Spinal cord (tissue), 10 donors: ENCODE results near the gene ZDHHC21. TPM values are rescaled to one million over a fixed set of nuclear protein-coding genes. Genes with fewer than 3 reads are reported as not detected.
"Not testable (repeated sequence)": the region's sequence is repeated elsewhere in the genome, so short reads cannot be mapped to it uniquely, and the experiment has no call there.

Source experiments
- DNase-seq, 6 donors: peaks; one replicate each; pipeline versions ENCODE4 v3.0.0 to v3.0.0-alpha.2; 2013 to 2015; ENCODE audit warnings: low spot score in 6 of 6, low read depth in 4 of 6
- H3K27ac ChIP-seq: one replicate; pipeline ENCODE4 v1.5.1; 2013; ENCODE audit warnings: low read depth, low read length, control low read depth
- H3K27me3 ChIP-seq: one replicate; pipeline ENCODE4 v1.6.1; 2013; ENCODE audit warnings: low read length; ENCODE audit not compliant: control insufficient read depth, insufficient read depth
- H3K36me3 ChIP-seq: one replicate; pipeline ENCODE4 v1.6.1; 2013; ENCODE audit warnings: low read length; ENCODE audit not compliant: control insufficient read depth, insufficient read depth
- H3K4me1 ChIP-seq: one replicate; pipeline ENCODE4 v1.6.1; 2013; ENCODE audit warnings: low read length; ENCODE audit not compliant: control insufficient read depth, insufficient read depth
- H3K4me3 ChIP-seq: one replicate; pipeline ENCODE4 v1.5.1; 2013; ENCODE audit warnings: low read depth, low read length, control low read depth
- H3K9me3 ChIP-seq: one replicate; pipeline ENCODE4 v1.6.1; 2013; ENCODE audit warnings: low read length; ENCODE audit not compliant: control insufficient read depth, insufficient read depth
- WGBS: methylation state at CpG from one replicate; pipeline ENCODE4 v1.1.5; 2013; ENCODE audit warnings: missing lambda C conversion rate; ENCODE audit not compliant: insufficient coverage; 5-methylcytosine and 5-hydroxymethylcytosine counted together
- polyA plus RNA-seq, 2 donors: library from polyadenylated mRNA; unstranded; fragments of 120-200 nt; gene quantifications; one replicate each; pipeline ENCODE4 v1.2.1, GENCODE V29; 2013; ENCODE audit not compliant: insufficient read length in 2 of 2
- total RNA-seq, 2 donors: library from RNA; depleted of rRNA in 1 of 2; stranded (reverse); fragments of 120-200 nt in 1 of 2; fragments of >200 nt in 1 of 2; gene quantifications; one replicate each; pipeline versions ENCODE4 v1.2.3 to v1.2.4, GENCODE V29; 2013 to 2014
- donor health status: healthy.

ZDHHC21 gene
- total and polyA plus RNA-seq, 4 donors, result 14.5 to 61.0 (median 17.6) TPM

DNA sequence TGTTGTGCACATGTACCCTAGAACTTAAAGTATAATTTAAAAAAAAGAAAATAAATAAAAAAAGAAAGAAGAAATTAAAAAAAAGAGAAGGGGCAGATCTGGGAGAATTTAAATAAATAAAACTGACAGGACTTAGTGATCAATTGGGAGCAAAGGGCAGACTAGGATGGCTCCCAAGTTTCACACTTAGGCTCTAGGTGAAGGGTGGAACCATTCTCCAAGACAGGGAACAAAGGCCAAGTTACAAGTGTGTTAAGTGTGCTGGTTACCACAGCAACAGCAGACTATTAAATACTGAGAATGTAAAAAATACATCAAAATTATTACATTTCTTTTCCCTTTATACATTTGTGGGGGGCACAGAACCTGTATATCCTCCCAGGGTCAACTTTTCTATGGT is 7.1 kb downstream of the ZDHHC21 start:
- Histone ChIP-seq H3K4me1 (no peaks in the 10 kb centered on the region), H3K9me3 (no peaks in the 10 kb centered on the region), H3K27ac (no peak overlapping the region), H3K36me3 (peaks cover 17% of the 10 kb centered on the region), H3K27me3 (no peaks in the 10 kb centered on the region), H3K4me3 (no peak overlapping the region)
- no peak for DNase-seq

DNA sequence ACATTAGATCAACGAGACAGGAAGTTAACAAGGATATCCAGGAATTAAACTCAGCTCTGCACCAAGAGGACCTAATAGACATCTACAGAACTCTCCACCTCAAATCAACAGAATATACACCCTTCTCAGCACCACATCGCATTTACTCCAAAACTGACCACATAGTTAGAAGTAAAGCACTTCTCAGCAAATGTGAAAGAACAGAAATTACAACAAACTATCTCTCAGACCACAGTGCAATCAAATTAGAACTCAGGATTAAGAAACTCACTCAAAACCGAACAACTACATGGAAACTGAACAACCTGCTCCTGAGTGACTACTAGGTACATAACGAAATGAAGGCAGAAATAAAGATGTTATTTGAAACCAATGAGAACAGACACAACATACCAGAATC is 10.6 kb downstream of the ZDHHC21 start:
- not testable (repeated sequence) for H3K27me3 ChIP-seq, H3K4me1 ChIP-seq, H3K27ac ChIP-seq, DNase-seq, H3K4me3 ChIP-seq, H3K36me3 ChIP-seq, H3K9me3 ChIP-seq
- WGBS, result 75% methylated on average over 1 of the region's 4 CpGs

- 94% methylated on average over 2 of the region's 3 CpGs for WGBS
- Histone ChIP-seq H3K4me1 (no peaks in the 10 kb centered on the region), H3K36me3 (no peaks in the 10 kb centered on the region), H3K4me3 (no peak overlapping the region), H3K27ac (no peak overlapping the region), H3K9me3 (no peaks in the 10 kb centered on the region), H3K27me3 (no peaks in the 10 kb centered on the region)
- DNase-seq, result no peak
These were observed 14.5 kb downstream of the ZDHHC21 start for GRCh38 chr9:14678776-14679175.

DNA sequence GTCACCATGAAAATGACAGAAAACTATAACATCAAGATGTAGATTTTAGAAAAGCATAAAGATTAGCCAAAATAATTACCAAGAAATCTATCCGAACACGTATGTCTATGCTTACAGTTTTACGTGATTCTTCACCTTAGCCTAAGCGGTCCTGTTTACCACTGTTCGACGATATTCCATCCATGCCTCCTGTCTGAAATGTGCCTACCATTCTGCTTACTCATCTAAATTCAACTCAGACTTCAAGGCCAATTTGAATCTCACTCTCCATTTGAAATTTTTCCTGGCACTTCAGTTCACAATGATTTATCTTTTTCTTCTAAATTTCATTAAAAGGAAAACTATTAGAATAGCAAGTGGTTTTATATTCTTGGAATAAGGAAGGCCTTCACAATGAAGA is 15.4 kb downstream of the ZDHHC21 start:
- Histone ChIP-seq H3K4me1 (no peaks in the 10 kb centered on the region), H3K27ac (no peak overlapping the region), H3K27me3 (no peaks in the 10 kb centered on the region), H3K4me3 (no peak overlapping the region), H3K9me3 (no peaks in the 10 kb centered on the region), H3K36me3 (no peaks in the 10 kb centered on the region)
- WGBS, result 94% methylated on average over 6 of the region's 6 CpGs
- DNase-seq, result no peak

GRCh38 chr9:14677396-14677795 is 15.8 kb downstream of the ZDHHC21 start:
- no peak for DNase-seq
- H3K36me3 ChIP-seq, result peaks cover under 1% of the 10 kb centered on the region
- H3K4me1 ChIP-seq, result no peaks in the 10 kb centered on the region
- 100% methylated on average over 1 of the region's 2 CpGs for WGBS
- no peak overlapping the region for H3K4me3 ChIP-seq
- no peaks in the 10 kb centered on the region for H3K9me3 ChIP-seq
- no peaks in the 10 kb centered on the region for H3K27me3 ChIP-seq
- no peak overlapping the region for H3K27ac ChIP-seq

GRCh38 chr9:14674630-14675029 is 18.6 kb downstream of the ZDHHC21 start:
- WGBS, result no CpG with 5 or more reads among the region's 3 CpGs
- Histone ChIP-seq H3K9me3 (no peaks in the 10 kb centered on the region), H3K27ac (no peak overlapping the region), H3K27me3 (no peaks in the 10 kb centered on the region), H3K36me3 (peaks cover 2% of the 10 kb centered on the region), H3K4me1 (no peaks in the 10 kb centered on the region), H3K4me3 (no peak overlapping the region)
- DNase-seq, result no peak

DNA sequence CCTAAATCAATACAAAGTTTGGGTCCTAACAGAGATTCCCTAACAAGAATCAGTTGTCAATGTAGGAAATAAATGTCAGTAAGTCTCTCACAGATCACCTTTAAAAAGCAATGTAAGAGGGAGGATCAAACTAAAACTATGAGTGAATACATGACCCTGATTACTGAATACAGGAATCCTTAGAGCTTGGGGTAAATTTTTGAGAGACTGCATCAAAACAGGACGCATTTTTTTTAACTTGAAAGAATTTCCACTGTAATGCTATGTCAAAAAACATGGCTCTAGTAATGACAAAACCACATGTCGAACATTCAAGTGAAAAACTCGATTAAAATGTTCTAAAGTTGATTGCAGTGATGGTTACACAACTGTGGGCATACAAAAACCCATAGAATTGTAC is 21.9 kb downstream of the ZDHHC21 start:
- Histone ChIP-seq H3K4me1 (no peaks in the 10 kb centered on the region), H3K27me3 (no peaks in the 10 kb centered on the region), H3K9me3 (no peaks in the 10 kb centered on the region), H3K27ac (no peak overlapping the region), H3K4me3 (no peak overlapping the region), H3K36me3 (peaks cover 2% of the 10 kb centered on the region)
- no CpG with 5 or more reads among the region's 3 CpGs for WGBS
- no peak for DNase-seq

GRCh38 chr9:14670718-14671117 is 22.5 kb downstream of the ZDHHC21 start:
- no CpG with 5 or more reads among the region's 1 CpG for WGBS

DNA sequence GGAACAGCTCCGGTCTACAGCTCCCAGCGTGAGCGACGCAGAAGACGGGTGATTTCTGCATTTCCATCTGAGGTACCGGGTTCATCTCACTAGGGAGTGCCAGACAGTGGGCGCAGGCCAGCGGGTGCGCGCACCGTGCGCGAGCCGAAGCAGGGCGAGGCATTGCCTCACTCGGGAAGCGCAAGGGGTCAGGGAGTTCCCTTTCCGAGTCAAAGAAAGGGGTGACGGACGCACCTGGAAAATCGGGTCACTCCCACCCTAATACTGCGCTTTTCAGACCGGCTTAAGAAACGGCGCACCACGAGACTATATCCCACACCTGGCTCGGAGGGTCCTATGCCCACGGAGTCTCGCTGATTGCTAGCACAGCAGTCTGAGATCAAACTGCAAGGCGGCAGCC is 29.2 kb downstream of the ZDHHC21 start:
- not testable (repeated sequence) for H3K36me3 ChIP-seq, H3K27ac ChIP-seq, H3K27me3 ChIP-seq, DNase-seq, H3K4me1 ChIP-seq, H3K9me3 ChIP-seq, H3K4me3 ChIP-seq
- WGBS, result 98% methylated on average over 8 of the region's 30 CpGs

More at GRCh38 chr9:14670718-14671117, 22.5 kb downstream of the ZDHHC21 start:
- H3K27me3 ChIP-seq, result no peaks in the 10 kb centered on the region
- no peak overlapping the region for H3K4me3 ChIP-seq
- H3K27ac ChIP-seq, result no peak overlapping the region
- peaks cover 2% of the 10 kb centered on the region for H3K36me3 ChIP-seq
- no peaks in the 10 kb centered on the region for H3K4me1 ChIP-seq
- no peak for DNase-seq
- H3K9me3 ChIP-seq, result no peaks in the 10 kb centered on the region

DNA sequence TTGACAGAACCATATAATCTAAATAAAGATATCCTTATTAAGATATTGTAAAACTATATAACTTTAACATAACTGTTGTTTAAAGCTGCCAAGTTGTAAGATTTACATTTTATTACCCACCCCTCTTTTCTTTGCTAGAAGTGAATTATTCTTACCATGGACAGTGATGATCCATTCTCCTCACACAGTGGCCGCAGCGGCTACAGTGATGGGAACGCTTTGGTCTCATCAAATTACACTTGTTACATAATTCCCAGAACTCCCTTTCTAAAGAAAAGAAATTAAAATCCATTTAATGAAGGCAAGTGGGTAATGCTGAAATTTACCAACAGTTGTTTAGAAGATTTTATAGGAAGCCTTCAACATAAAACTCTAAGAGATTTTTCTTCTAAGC is 31.2 kb downstream of the ZDHHC21 start:
- no peak for DNase-seq
- Histone ChIP-seq H3K4me1 (no peaks in the 10 kb centered on the region), H3K9me3 (no peaks in the 10 kb centered on the region), H3K4me3 (no peak overlapping the region), H3K27me3 (no peaks in the 10 kb centered on the region), H3K36me3 (no peaks in the 10 kb centered on the region), H3K27ac (no peak overlapping the region)
- WGBS, result no CpG with 5 or more reads among the region's 3 CpGs
